Activated T-cell treated with anti-CD3 and anti-CD28 coated beads for 4 hours (primary cell): ENCODE measurements around the gene CLDN2.

Experiments used
- DNase-seq: peaks from one replicate; pipeline ENCODE4 v3.0.0-alpha.2; 2020

The CLDN2 gene

DNA sequence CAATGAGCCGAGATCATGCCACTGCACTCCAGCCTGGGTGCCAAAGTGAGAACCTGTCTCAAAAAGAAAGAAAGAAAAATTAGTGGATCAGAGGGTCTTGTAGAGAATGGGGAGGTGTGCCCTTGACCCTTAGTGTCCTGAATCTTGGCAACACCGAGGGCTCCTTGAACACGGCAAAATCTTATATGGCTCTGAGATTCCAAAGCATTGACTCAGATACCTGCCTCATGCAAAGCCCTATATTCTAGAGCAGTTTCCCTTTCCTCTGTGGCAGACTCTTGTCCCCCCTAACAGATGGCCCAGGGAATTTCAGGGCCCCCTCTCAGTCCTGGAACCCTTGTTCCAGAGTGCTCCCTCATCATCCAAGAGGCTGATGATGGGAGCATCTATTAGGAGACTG, 6.8 kb downstream of the CLDN2 start:
- no peak for DNase-seq

DNA sequence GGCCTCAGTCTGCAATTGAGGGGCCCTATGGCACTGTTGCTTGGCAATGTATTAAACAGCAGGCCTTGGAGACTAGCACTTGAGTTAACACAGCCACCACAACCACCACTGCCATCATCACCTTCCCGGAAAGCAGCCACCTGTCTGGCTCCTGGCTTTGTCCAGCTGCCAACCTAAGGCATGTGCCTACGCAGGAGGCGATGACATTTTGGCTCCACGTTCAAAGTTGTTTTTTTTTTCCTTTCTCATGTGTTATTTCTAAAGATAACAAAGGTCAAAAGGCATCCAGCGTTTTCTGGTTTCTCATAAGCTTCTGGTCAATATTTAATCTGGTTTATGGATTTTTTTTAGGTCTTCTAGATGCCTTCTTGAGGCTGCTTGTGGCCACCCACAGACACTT, 7.5 kb downstream of the CLDN2 start:
- DNase-seq: no peak

DNA sequence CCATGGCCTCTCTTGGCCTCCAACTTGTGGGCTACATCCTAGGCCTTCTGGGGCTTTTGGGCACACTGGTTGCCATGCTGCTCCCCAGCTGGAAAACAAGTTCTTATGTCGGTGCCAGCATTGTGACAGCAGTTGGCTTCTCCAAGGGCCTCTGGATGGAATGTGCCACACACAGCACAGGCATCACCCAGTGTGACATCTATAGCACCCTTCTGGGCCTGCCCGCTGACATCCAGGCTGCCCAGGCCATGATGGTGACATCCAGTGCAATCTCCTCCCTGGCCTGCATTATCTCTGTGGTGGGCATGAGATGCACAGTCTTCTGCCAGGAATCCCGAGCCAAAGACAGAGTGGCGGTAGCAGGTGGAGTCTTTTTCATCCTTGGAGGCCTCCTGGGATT, 8.0 kb downstream of the CLDN2 start:
- no peak for DNase-seq

DNA sequence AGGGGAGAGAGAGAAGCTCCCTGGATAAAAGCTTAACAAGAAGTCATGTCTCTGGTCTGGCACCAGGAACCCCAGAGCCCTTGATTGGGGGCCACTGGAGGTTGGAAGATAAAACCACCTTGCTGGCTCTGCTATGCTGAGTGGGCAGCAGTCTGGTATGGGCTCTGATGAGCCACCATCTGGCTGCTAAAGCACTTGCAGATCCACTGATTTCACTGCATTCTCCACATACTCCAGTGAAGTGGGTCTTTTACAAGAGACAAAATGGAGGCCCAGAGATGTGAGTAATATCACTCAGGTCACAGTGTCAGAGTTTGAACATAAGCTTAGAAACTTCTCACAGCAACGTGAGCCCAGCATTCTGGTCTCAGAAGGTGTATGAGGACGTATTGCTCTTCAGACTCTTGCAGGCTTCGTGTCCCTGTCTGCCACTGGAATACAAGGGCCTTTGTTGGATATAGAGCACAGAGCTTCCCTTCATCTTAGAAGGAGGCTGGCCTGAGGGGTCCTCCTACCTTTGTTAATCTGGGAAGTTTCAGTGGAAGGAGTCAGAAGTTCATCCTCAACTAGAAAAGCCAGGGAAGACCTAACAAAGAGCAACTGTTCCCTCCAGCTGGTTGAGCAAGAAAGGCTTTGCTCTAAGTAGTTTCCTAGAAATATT, 11.8 kb downstream of the CLDN2 start:
- DNase-seq: no peak

DNA sequence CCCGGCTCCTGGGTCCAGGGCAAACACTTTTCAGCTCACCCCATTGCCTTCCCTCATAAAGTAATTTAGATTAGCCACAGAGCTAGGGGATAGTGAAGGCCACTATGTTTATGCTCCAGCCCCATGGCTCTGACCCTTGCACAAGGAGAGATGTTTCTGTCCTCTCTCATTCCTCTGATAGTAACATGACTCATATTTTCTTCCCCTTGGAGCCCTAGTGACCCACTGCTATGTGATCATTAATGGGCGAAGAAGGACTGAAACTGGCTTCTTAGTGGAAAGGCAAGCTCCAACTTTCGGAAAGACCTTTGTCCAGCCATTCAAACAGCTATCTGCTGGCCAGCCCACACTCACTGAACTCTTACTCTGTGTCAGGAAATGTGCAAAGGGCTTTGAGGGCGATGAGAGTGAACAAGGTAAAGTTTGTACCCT, 12.3 kb downstream of the CLDN2 start:
- no peak for DNase-seq

DNA sequence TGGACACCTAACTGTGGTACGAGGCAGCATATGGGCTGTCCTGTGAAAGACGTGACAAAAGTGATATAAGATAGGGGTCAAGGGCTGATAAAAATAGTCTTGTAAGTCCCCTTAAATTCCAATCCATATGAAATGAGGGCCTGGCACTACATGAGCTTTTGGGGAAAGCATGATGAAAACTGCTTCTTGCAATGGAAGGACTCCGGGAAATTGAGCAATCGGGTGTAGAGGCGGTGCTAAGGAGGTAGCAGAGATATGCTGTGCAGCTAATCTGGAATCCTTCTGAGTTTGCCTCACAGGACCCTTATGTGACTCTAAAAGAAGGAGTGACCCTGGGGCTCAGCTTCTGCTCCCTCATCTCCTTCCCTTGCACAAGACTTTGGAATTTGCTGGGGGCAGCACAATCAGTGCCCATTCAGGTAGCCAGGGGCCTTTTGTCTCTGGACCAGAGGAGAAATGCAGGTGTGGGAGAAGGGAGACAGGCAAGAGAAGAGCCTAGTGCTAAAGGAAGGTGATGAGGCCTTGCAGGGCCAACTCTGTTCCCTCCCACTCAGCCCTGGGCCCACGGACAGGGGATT, 12.8 kb downstream of the CLDN2 start:
- no peak for DNase-seq

DNA sequence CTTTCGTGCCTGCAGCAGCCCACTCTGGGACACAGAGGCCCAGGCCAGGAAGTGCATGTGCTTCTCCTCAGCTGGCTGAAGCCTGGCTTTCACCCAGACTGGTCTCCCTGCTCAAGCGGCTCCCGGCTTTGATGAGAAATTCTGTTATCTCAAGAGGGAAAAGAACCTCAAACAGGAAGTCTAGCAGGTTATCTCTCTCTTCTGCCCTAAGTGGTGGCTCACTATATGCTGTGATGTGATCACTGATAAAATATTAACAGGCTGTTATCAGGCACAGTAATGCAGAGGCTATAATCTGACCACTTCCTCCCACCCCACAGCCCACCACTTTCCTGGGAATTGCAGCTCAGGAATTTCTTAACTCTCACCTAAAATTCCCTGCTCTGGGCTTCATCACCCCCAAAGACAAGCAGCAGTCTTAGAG, 13.3 kb downstream of the CLDN2 start:
- no peak for DNase-seq

DNA sequence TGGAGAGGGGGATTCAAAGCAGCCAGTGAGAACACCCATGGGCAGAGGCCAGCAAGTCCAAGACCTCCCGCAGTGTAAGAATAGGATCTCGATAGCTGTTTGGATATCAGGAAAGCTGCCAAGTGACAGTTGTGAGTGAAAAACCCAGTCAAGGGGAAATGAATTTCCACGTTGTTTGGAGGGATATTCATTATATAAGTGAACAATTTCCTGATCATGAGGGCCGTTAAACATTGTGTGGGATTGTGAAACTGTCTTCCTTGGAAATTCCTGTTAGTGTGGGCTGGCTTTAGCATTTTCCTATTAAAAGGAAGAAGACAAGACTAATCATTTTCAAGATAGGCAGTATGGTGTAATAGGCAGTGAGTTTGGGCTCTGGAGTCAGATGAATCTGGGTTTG, 15.0 kb downstream of the CLDN2 start:
- no peak for DNase-seq

DNA sequence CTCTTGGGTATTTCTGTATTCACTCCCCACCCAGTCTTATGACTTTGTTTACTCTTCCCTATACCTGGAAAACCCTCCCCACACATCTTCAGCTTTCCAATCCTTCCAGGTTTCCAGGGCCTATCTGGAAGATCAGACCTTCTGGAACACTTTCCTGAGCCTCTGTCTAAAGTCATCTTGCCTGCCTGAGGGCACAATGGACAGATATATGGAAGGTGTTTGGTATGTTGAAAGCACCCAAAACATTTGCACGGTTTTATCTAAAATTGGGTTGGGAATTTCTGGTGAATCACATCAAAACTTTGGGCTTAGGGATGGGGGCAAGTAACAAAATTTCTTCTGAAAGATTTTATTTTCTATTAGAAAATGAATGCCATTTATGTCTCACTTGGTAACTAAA, 16.0 kb downstream of the CLDN2 start:
- no peak for DNase-seq

DNA sequence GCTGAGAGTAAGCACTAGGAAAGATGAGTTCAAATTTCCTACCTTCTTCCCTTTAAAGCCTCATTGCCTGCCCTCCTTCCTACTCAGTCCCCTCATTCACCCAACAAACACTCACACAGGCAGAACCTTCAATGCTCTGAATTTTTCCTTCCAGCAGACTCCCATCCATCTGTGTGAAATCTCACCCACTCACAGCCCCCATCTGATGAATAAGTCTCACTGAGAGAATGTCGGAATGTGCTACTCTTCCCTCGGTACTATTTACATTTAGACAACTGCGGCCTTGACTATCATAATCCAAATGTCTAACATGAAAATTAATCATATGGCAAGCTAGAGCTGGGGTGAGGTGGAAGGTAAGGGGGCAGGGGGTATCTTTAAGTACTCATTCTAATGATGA, 19.4 kb downstream of the CLDN2 start:
- no peak for DNase-seq

DNA sequence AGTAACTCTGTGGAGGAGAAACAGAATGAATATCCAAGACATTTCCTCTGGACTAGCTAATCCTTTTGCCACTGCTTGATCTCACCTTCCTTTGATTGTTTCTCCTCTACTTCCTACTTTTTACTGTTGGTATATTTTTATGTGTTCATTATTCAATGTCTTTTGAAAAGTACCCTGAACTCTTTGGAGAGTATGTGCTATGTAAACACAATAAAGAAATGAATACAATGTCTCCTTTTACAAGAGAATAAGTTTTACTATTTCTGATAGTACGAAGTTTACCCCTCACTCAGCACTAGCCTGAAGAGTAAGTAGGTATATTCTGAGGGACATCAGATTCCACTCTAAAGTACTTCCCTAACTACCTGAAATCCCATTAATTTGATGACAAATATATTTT, 19.9 kb downstream of the CLDN2 start:
- DNase-seq: no peak

DNA sequence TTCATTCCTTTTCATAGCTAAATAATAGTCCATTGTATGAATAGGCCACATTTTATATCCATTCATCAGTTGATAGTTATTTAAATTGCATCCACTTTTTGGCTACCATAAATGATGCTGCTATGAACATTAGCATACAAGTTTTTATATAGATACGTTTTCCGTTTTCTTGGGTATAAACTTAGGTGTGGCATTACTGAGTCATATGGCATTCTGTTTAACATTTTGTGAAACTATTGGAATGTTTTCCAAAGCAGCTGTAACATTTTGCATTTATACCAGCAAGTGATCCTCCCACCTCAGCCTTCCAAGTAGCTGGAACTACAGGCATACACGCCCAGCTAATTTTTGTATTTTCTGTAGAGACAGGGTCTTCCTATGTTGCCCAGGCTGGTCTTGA, 26.3 kb downstream of the CLDN2 start:
- no peak for DNase-seq

DNA sequence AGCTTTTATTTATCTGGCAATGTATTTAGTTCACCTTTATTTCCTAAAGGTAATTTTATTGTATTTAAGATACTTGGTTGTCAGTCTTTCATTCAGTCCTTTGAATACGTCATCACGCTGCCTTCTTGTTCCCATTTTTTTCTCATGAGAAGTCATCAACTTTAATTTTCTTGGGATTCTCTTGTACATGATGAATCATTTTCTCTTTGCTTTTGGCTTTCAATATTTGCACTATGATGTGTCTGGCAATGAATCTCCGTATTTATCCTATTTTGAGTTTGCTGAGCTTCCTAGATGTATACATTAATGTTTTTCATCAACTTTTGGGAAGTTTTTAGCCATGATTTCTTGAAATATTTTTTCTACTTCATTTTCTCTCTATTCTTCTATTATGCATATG, 28.4 kb downstream of the CLDN2 start:
- DNase-seq: no peak

DNA sequence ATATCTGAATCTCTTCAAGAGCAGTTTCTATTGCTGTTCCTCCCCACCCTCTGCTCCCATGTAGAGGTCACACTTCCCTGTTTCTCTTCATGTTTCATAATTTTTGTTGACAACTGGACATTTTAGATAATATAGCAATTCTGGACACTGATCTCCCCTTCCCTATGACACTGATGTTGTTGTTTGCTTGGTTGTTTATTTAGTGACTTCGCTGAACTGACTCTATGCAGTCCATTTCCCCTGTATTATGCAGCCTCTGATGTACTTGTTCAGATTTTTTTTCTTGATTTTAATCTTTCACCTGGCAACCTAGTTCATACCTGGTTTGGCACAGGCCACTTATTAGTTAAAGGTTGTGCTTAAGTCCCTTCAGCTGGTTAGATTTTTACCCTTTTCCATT, 29.2 kb downstream of the CLDN2 start:
- no peak for DNase-seq

DNA sequence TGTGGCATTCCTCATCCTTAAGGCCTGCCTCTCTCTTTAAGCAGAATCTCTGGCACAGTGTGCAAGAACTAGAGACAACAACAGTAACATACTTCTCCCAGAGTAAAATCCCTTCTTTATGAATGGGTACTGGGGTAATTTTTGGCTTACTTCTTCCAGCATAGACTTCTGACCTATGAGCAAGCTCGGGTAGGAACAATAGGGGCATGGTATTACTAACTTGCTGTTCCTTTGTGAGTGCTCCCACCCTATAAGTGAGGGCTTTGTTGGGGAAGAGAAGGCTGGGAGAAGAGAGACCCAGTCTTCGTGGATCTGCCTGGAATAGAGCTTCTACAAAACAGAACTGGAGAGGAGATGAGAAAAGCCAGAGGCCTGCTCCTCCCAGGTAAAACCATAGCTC, 30.2 kb downstream of the CLDN2 start:
- DNase-seq: no peak

DNA sequence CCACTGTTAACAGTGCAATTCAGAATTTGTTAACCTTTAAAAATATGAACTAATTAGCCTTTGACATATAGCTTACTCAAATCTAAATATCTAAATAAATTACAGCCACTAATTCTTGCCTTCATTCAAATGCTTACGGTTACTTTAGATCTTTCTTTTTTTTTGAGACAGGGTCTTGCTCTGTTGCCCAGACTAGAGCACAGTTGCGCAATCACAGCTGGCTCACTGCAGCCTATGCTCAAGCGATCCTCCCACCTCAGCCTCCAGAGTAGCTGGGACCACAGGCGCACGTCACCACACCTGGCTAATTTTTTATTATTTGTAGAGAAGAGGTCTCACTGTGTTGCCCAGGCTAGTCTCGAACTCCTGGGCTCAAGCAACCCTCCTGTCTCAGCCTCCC, 31.0 kb downstream of the CLDN2 start:
- no peak for DNase-seq

DNA sequence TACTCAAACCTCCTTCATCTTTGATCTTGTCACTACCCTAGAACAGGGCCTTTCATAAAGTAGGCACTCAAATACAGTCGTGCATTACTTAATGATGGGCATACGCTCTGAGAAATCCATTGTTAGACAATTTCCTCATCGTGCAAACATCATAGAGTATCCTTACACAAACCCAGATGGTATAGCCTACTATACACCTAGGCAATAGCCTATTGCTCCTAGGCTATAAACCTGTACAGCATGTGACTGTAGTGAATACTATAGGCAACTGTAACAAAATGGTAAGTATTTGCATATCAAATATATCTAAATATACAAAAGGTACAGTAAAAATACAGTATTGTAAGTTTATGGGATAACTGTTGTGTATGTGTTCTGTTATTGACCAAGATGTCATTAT, 31.9 kb downstream of the CLDN2 start:
- no peak for DNase-seq

DNA sequence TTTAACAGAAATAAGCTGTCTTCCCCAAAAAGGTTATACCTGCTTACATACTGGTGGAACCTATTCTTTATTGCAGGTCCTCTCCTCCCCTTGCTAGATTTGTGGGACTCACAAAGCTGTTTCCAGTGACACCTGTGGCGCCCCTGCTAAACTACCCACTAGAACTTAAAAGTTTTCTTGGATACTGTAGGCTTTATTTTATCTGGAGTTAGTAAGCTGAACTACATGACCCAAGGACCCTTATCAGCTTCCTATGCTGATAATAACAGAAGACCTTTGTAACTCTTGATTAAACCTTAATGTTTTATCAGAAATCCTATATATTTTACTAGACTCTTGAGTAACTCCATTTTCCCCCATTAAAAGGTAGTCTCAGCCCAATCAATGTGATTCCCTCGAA, 32.3 kb downstream of the CLDN2 start:
- no peak for DNase-seq

DNA sequence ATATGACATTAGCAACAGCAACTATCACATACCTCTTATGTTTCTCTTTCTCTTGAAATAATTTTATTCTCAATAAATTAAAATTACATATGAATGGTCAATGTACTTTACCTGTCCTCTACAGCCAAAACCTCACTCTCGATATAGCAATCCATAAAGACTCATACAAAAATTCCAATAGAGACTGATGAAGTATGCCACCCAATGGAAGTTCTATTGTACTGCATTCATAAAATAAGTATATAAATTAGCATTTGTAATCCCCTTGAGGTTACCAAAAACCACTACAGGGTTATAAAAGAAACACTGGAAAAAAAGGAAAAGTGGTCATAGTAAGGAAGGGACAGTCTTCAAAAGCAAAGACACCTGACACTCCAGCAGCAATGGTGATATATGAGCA, 32.8 kb downstream of the CLDN2 start:
- DNase-seq: no peak

DNA sequence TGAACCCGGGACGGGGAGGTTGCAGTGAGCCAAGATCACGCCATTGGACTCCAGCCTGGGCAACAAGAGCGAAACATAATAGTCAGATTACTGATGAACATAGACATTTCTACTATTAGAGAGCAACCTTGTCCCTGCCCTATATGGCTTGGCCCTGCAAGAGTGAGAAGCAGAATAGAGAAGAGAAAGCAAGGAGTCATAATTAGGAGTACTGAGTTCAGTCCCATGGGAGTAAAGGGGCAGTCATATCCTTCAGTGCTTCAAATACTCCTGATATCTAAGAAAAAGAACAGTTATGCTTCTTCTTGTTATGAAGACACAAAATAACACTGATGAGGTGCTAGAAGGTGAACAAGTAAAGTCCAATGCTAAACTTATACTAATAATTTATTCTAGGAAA, 33.8 kb downstream of the CLDN2 start:
- no peak for DNase-seq

DNA sequence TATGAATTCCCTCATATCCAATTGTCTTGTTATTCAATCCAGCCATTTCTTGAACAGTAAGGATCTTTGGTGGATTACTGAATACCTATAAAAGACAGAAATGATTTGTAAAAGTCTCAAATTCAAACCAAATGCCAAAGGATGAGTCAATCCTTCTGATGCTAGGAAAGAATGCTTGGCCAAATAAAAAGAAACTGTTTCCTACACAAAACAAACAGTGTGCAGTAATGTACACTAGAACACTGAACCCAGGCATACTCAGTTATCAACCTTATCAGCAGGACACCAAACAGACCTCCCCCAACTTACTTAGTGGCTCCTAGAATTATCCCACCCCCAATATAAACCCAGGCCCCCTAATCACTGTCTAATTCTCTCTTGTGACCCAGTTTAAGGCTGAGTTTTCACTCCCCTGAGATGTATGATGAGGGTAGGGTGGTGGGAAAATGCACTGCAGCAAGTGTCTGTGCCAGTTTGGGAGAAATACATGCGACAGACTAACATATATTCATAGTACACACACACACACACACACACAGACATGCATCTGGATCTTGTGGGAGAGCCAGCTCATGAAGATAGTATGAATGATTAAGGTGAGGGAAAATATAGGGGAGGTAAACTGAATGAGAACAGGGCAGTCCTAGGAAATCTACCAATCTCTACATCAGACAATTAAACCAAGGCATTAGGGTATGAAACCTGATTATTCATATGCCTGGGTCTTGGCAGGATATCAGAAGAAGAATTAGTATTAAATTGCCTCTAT, 35.0 kb downstream of the CLDN2 start:
- no peak for DNase-seq

DNA sequence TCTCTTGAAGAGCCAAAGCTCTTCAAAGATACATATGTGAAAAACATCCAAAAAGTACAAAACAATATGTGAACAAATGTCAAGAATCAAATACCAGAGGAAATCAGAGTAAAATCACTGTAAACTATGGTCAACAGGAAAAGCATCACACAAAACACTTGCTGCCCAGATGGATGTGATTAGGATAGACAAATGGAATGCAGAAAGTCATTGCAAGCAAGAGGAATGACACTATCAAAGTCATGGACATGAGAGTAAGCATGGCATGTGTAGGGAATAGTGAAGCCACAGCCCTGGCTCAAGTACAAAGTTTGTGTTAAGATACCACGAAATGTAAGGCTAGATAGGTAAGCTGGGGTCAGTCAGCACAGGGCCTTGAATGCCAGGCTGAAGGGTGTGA, 37.7 kb downstream of the CLDN2 start:
- no peak for DNase-seq

DNA sequence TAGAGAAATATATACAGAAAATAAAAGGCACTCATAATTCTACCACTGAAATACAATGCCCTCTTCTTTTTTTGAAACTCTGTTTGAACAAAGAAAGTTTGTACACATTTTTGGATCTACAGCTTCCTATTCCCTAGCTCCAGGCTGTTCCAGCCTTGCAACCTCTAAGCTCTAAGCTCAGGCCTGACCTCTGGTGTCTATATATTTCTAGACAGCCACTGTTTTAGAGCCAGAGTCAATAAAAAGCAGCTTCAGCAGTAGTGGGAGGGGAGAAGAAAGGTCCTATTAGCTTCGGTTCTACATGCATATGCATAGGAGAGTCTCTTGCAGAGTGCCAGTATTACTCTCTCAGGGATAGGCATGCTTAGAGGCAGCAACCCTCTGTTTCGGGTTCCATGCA, 39.7 kb downstream of the CLDN2 start:
- DNase-seq: no peak

DNA sequence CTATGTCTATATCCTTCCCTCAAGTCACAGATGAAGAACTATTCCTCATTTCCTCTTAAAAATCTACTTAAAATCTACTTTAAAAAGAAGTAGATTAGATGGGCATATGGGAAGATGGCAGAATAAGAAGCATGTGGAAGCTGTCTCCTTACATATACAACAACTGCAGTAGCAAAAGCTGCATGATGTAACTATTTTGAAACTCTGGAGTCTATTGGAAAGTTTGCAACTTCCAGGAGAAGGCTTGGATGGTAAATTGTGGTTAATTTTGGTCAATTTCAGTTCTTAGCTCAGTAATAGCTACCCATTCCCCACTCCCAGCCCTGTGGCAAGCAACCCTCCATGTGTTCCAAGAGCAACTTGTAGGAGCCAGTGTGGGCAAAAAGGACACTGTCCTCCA, 42.9 kb downstream of the CLDN2 start:
- no peak for DNase-seq

DNA sequence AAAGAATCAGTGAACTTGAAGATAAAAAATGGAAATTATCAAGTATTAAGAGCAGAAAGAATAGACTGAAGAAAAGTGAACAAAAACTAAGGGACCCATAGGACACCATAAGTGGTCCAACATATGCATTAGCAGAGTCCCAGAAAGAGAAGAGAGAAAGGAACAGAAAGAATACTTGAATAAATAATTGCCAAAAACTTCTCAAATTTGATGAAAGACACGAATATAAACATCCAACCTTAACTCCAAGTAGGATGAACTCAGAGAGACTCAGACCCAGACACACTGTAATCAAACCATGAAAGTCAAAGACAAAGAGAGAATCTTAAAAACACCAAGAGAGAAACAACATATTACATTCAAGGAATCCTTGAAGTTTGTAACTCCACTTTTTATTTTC, 44.1 kb downstream of the CLDN2 start:
- no peak for DNase-seq
